Nephron progenitor cell (in vitro differentiated cells): ENCODE measurements around the gene PDS5A.
"Not testable (repeated sequence)": the region's sequence is repeated elsewhere in the genome, so short reads cannot be mapped to it uniquely, and the experiment has no call there.

Source experiments
- DNase-seq: peaks from one replicate; pipeline ENCODE4 v3.0.0; 2021
- H3K27ac Mint-ChIP-seq: 2 replicates; pipeline ENCODE4 v1.8.0; 2021; ENCODE audit warnings: mild to moderate bottlenecking, moderate library complexity, mixed read lengths
- H3K27me3 Mint-ChIP-seq: 2 replicates; pipeline ENCODE4 v1.8.0; 2021; ENCODE audit warnings: mild to moderate bottlenecking, low read depth, mixed read lengths; ENCODE audit not compliant: poor library complexity
- H3K36me3 Mint-ChIP-seq: 2 replicates; pipeline ENCODE4 v1.8.0; 2021; ENCODE audit warnings: low read depth, mixed read lengths
- H3K4me1 Mint-ChIP-seq: 2 replicates; pipeline ENCODE4 v1.8.0; 2021; ENCODE audit warnings: mixed read lengths
- H3K4me3 Mint-ChIP-seq: 2 replicates; pipeline ENCODE4 v1.8.0; 2021; ENCODE audit warnings: mild to moderate bottlenecking, moderate library complexity, mixed read lengths
- H3K9me3 Mint-ChIP-seq: 2 replicates; pipeline ENCODE4 v1.8.0; 2021; ENCODE audit warnings: mild to moderate bottlenecking, moderate library complexity, mixed read lengths
- CTCF ChIP-seq: fragments of 200-600 bp; sonication (generic); IDR thresholded peaks from 2 replicates; pipeline ENCODE4 v1.5.0; 2021; ENCODE audit warnings: antibody characterized with exemption

PDS5A gene

GRCh38 chr4:39947417-39947816 lies 30.3 kb downstream of the PDS5A start:
- Mint-ChIP-seq H3K9me3 (no peaks in the 10 kb centered on the region), H3K36me3 (peaks cover 48% of the 10 kb centered on the region), H3K4me3 (no peak overlapping the region), H3K4me1 (peaks cover 13% of the 10 kb centered on the region), H3K27ac (peak overlapping the region; percentile 86), H3K27me3 (peaks cover 4% of the 10 kb centered on the region)
- DNase-seq = no peak
- TF ChIP-seq CTCF = no peak

- not testable (repeated sequence) for H3K4me3 Mint-ChIP-seq, H3K27ac Mint-ChIP-seq, H3K9me3 Mint-ChIP-seq, DNase-seq, H3K27me3 Mint-ChIP-seq
- peaks cover 13% of the 10 kb centered on the region for H3K4me1 Mint-ChIP-seq
- peaks cover 58% of the 10 kb centered on the region for H3K36me3 Mint-ChIP-seq
These were observed 33.5 kb downstream of the PDS5A start for GRCh38 chr4:39944245-39944644.

GRCh38 chr4:39942507-39942906 lies 35.2 kb downstream of the PDS5A start:
- no peak for DNase-seq
- Mint-ChIP-seq H3K9me3 (no peaks in the 10 kb centered on the region), H3K4me1 (peaks cover 13% of the 10 kb centered on the region), H3K27ac (no peak overlapping the region), H3K4me3 (no peak overlapping the region), H3K36me3 (peaks cover 62% of the 10 kb centered on the region), H3K27me3 (no peaks in the 10 kb centered on the region)
- TF ChIP-seq CTCF = no peak

GRCh38 chr4:39941682-39942217 lies 36.0 kb downstream of the PDS5A start:
- no peak for TF ChIP-seq CTCF
- no peak overlapping the region for H3K27ac Mint-ChIP-seq
- no peak overlapping the region for H3K4me3 Mint-ChIP-seq
- H3K4me1 Mint-ChIP-seq = peaks cover 12% of the 10 kb centered on the region
- peaks cover 62% of the 10 kb centered on the region for H3K36me3 Mint-ChIP-seq
- no peak for DNase-seq
- no peaks in the 10 kb centered on the region for H3K9me3 Mint-ChIP-seq
- H3K27me3 Mint-ChIP-seq = no peaks in the 10 kb centered on the region

GRCh38 chr4:39937683-39938268 lies 39.9 kb downstream of the PDS5A start:
- TF ChIP-seq CTCF = no peak
- no peak for DNase-seq
- H3K27ac Mint-ChIP-seq = peak overlapping the region; percentile 61
- H3K9me3 Mint-ChIP-seq = no peaks in the 10 kb centered on the region
- no peaks in the 10 kb centered on the region for H3K27me3 Mint-ChIP-seq
- H3K36me3 Mint-ChIP-seq = peaks cover 61% of the 10 kb centered on the region
- peaks cover 10% of the 10 kb centered on the region for H3K4me1 Mint-ChIP-seq
- H3K4me3 Mint-ChIP-seq = no peak overlapping the region

- H3K9me3 Mint-ChIP-seq = no peaks in the 10 kb centered on the region
These were observed 40.9 kb downstream of the PDS5A start for GRCh38 chr4:39936565-39937418.

More at GRCh38 chr4:39936565-39937418, 40.9 kb downstream of the PDS5A start:
- no peak for TF ChIP-seq CTCF
- no peak overlapping the region for H3K4me3 Mint-ChIP-seq
- H3K36me3 Mint-ChIP-seq = peaks cover 60% of the 10 kb centered on the region
- peak overlapping the region; percentile 29 for H3K27ac Mint-ChIP-seq
- H3K4me1 Mint-ChIP-seq = peaks cover 10% of the 10 kb centered on the region
- H3K27me3 Mint-ChIP-seq = no peaks in the 10 kb centered on the region
- DNase-seq = no peak
